ENCODE measurements around the gene KIF27.
"Not testable (repeated sequence)": the region's sequence is repeated elsewhere in the genome, so short reads cannot be mapped to it uniquely, and the experiment has no call there.

KIF27 gene

GRCh38 chr9:83920927-83921707, at the start of gene KIF27:
TSS of gene KIF27 (minus strand) at chr9:83921432. CDS start at chr9:83915591, 5,841 bp downstream.
- peak; percentile 100 for DNase-seq (ENCODE audit: low spot score)

GRCh38 chr9:83969602-83970001, 48.4 kb upstream of the KIF27 start:
- DNase-seq (ENCODE audit: low spot score) = no peak

GRCh38 chr9:83967073-83967472, 45.8 kb upstream of the KIF27 start:
- no peak for DNase-seq (ENCODE audit: low spot score)

- DNase-seq (ENCODE audit: low spot score) = no peak
Measured at GRCh38 chr9:83966209-83966582, 45.0 kb upstream of the KIF27 start.

- DNase-seq (ENCODE audit: low spot score) = no peak
Measured at GRCh38 chr9:83965350-83966208, 44.3 kb upstream of the KIF27 start.

GRCh38 chr9:83964973-83965349, 43.7 kb upstream of the KIF27 start:
- no peak for DNase-seq (ENCODE audit: low spot score)

GRCh38 chr9:83962165-83962564, 40.9 kb upstream of the KIF27 start:
- DNase-seq (ENCODE audit: low spot score) = no peak

- DNase-seq (ENCODE audit: low spot score) = no peak
Measured at GRCh38 chr9:83960991-83961390, 39.8 kb upstream of the KIF27 start.

- DNase-seq (ENCODE audit: low spot score) = no peak
Measured at GRCh38 chr9:83959061-83959460, 37.8 kb upstream of the KIF27 start.

- DNase-seq (ENCODE audit: low spot score) = no peak
Measured at GRCh38 chr9:83957248-83957513, 35.9 kb upstream of the KIF27 start.

- DNase-seq (ENCODE audit: low spot score) = peak; percentile 91
Measured at GRCh38 chr9:83956436-83957247, 35.4 kb upstream of the KIF27 start.

GRCh38 chr9:83956086-83956435, 34.8 kb upstream of the KIF27 start:
- DNase-seq (ENCODE audit: low spot score) = no peak

GRCh38 chr9:83948096-83948495, 26.9 kb upstream of the KIF27 start:
- not testable (repeated sequence) for DNase-seq (ENCODE audit: low spot score)

- no peak for DNase-seq (ENCODE audit: low spot score)
Measured at GRCh38 chr9:83940590-83941303, 19.5 kb upstream of the KIF27 start.

GRCh38 chr9:83937861-83938455, 16.7 kb upstream of the KIF27 start:
- no peak for DNase-seq (ENCODE audit: low spot score)

- DNase-seq (ENCODE audit: low spot score) = no peak
Measured at GRCh38 chr9:83936523-83936922, 15.3 kb upstream of the KIF27 start.

- no peak for DNase-seq (ENCODE audit: low spot score)
Measured at GRCh38 chr9:83935276-83935935, 14.2 kb upstream of the KIF27 start.

- DNase-seq (ENCODE audit: low spot score) = no peak
Measured at GRCh38 chr9:83934569-83935275, 13.5 kb upstream of the KIF27 start.

GRCh38 chr9:83933790-83934189, 12.6 kb upstream of the KIF27 start:
- DNase-seq (ENCODE audit: low spot score) = no peak

GRCh38 chr9:83932851-83933250, 11.6 kb upstream of the KIF27 start:
- no peak for DNase-seq (ENCODE audit: low spot score)

- no peak for DNase-seq (ENCODE audit: low spot score)
Measured at GRCh38 chr9:83932011-83932410, 10.8 kb upstream of the KIF27 start.

Data from left forelimb (tissue), 1 donor.